Measurements from ENCODE around the gene CCDC40. TPM values are rescaled to one million over a fixed set of nuclear protein-coding genes. Genes with fewer than 3 reads are reported as not detected.
A peak's percentile ranks its signal among the peaks of the same experiment; 100 is the strongest.

CCDC40 gene
- total RNA-seq, 1 donor from 2014 or later: 25.3 TPM

GRCh38 chr17:80034791-80035686 is 1.4 kb upstream of the CCDC40 start:
- no peaks in the 10 kb centered on the region for H3K36me3 Mint-ChIP-seq (ENCODE audit: unreplicated experiment)
- no peak for TF ChIP-seq CTCF (IDR thresholded peaks at IDR 0.05; ENCODE audit: partially characterized antibody, unreplicated experiment)
- H3K27ac Mint-ChIP-seq (ENCODE audit: unreplicated experiment): peak overlapping the region; percentile 96
- H3K9me3 Mint-ChIP-seq (ENCODE audit: unreplicated experiment): peaks cover 12% of the 10 kb centered on the region
- H3K4me1 Mint-ChIP-seq (ENCODE audit: low read depth, unreplicated experiment): peaks cover 41% of the 10 kb centered on the region
- peak overlapping the region; percentile 96 for H3K4me3 Mint-ChIP-seq (ENCODE audit: unreplicated experiment)
- peak; percentile 36 for DNase-seq
- peaks cover 17% of the 10 kb centered on the region for H3K27me3 Mint-ChIP-seq (ENCODE audit: unreplicated experiment)

DNA sequence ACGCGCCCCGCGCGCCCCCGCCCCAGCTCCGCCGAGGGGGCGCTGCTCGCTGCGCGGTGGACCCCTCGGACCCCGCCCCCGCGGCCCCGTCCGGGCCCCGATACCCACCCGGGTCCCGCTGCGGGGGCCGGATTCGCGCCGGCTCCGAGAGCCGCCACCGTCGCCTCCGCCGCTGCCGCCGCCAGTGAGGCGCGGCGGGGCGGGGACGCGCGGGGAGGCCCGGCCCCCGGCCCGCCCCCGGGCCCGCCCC is 830 bp upstream of the CCDC40 start, which contains the start of gene TBC1D16:
TSS of gene TBC1D16 (minus strand) at position 186 of the 250 bp plus-strand sequence. CDS start 22,325 bp downstream, outside the sequence.
- Mint-ChIP-seq H3K27ac (ENCODE audit: unreplicated experiment) (peak within 1 kb of the TSS; percentile 96), H3K27me3 (ENCODE audit: unreplicated experiment) (peaks cover 17% of the 10 kb centered on the region), H3K4me1 (ENCODE audit: low read depth, unreplicated experiment) (peaks cover 38% of the 10 kb centered on the region), H3K36me3 (ENCODE audit: unreplicated experiment) (no peaks in the 10 kb centered on the region), H3K9me3 (ENCODE audit: unreplicated experiment) (peaks cover 10% of the 10 kb centered on the region), H3K4me3 (ENCODE audit: unreplicated experiment) (peak within 1 kb of the TSS; percentile 96)
- no peak for DNase-seq
- no peak for TF ChIP-seq CTCF (IDR thresholded peaks at IDR 0.05; ENCODE audit: partially characterized antibody, unreplicated experiment)

- H3K9me3 Mint-ChIP-seq (ENCODE audit: unreplicated experiment): peaks cover 10% of the 10 kb centered on the region
- H3K27me3 Mint-ChIP-seq (ENCODE audit: unreplicated experiment): peaks cover 11% of the 10 kb centered on the region
- TF ChIP-seq CTCF (IDR thresholded peaks at IDR 0.05; ENCODE audit: partially characterized antibody, unreplicated experiment): no peak
- H3K36me3 Mint-ChIP-seq (ENCODE audit: unreplicated experiment): peaks cover 3% of the 10 kb centered on the region
- peak; percentile 81 for DNase-seq
- peak overlapping the region; percentile 82 for H3K27ac Mint-ChIP-seq (ENCODE audit: unreplicated experiment)
- H3K4me3 Mint-ChIP-seq (ENCODE audit: unreplicated experiment): peak overlapping the region; percentile 89
- H3K4me1 Mint-ChIP-seq (ENCODE audit: low read depth, unreplicated experiment): peaks cover 26% of the 10 kb centered on the region
Observed at GRCh38 chr17:80036715-80037477, 454 bp downstream of the CCDC40 start.

GRCh38 chr17:80043963-80044362 is 7.5 kb downstream of the CCDC40 start:
- H3K9me3 Mint-ChIP-seq (ENCODE audit: unreplicated experiment): peaks cover 9% of the 10 kb centered on the region
- peaks cover 4% of the 10 kb centered on the region for H3K27me3 Mint-ChIP-seq (ENCODE audit: unreplicated experiment)
- no peak overlapping the region for H3K4me3 Mint-ChIP-seq (ENCODE audit: unreplicated experiment)
- peaks cover 16% of the 10 kb centered on the region for H3K36me3 Mint-ChIP-seq (ENCODE audit: unreplicated experiment)
- no peak for DNase-seq
- no peaks in the 10 kb centered on the region for H3K4me1 Mint-ChIP-seq (ENCODE audit: low read depth, unreplicated experiment)
- no peak overlapping the region for H3K27ac Mint-ChIP-seq (ENCODE audit: unreplicated experiment)
- no peak for TF ChIP-seq CTCF (IDR thresholded peaks at IDR 0.05; ENCODE audit: partially characterized antibody, unreplicated experiment)

Measured in glutamatergic neuron (in vitro differentiated cells).